Activated naive CD4-positive, alpha-beta T cell treated with anti-CD3 and anti-CD28 coated beads, Interleukin-2, amount 50 U/mL, for 72 hours (primary cell): ENCODE measurements around the gene METTL4. TPM values are rescaled to one million over a fixed set of nuclear protein-coding genes. Genes with fewer than 3 reads are reported as not detected.
"Not testable (repeated sequence)": the region's sequence is repeated elsewhere in the genome, so short reads cannot be mapped to it uniquely, and the experiment has no call there.

Source experiments
- ATAC-seq, 2 donors: fragments of 150-1000 bp; cut with Tn5 transposase; 2 replicates each; pipeline ENCODE4 v1.10.0; 2021; ENCODE audit warnings: mild to moderate bottlenecking in 2 of 2, moderate library complexity in 2 of 2
- DNase-seq, 2 donors: peaks; one replicate each; pipeline ENCODE4 v3.0.0; 2021 to 2022; ENCODE audit warnings: low spot score in 2 of 2
- H3K27ac Mint-ChIP-seq, 2 donors: one replicate each; pipeline ENCODE4 v1.8.0; 2022; ENCODE audit warnings: mild to moderate bottlenecking in 2 of 2, mixed read lengths in 2 of 2
- H3K36me3 Mint-ChIP-seq, 2 donors: one replicate each; pipeline ENCODE4 v1.8.0; 2022; ENCODE audit warnings: mixed read lengths in 2 of 2
- H3K9me3 Mint-ChIP-seq, 2 donors: one replicate each; pipeline ENCODE4 v1.8.0; 2022; ENCODE audit warnings: mixed read lengths in 2 of 2
- total RNA-seq, 2 donors: library from RNA; stranded (reverse); gene quantifications; one replicate each; pipeline ENCODE4 v1.2.3, GENCODE V29; 2022

Gene METTL4
- total RNA-seq, 2 donors from 2014 or later: 20.3 to 57.4 TPM

DNA sequence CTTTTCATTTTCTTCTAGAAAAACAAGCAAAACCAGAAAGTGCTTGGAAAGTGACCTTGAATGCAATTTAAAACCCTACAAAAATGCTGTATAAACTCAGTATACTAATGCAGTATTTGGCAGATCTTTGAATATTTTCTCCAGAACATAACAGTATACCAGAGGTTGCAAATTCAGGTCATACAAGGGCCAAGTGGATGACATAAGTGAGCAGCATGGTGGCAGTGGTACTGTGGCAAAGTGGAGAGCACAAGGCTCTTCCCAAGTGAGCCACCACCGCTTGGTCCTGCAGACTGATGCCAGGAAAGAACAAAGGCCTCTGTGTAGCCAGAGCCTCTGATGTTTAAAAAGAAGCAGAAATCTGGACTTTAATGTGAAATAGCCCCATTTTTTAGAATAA is 33.1 kb downstream of the METTL4 start:
- Mint-ChIP-seq H3K36me3 (no peaks in the 10 kb centered on the region), H3K9me3 (no peaks in the 10 kb centered on the region), H3K27ac (no peak overlapping the region)
- no peak for DNase-seq
- ATAC-seq: no peak

- Mint-ChIP-seq H3K36me3 (peaks cover 8 to 9% of the 10 kb centered on the region in 2 donors), H3K27ac (no peak overlapping the region), H3K9me3 (no peaks in the 10 kb centered on the region)
- ATAC-seq (no peak), DNase-seq (no peak)
These were observed 34.0 kb downstream of the METTL4 start for GRCh38 chr18:2537296-2537695.

DNA sequence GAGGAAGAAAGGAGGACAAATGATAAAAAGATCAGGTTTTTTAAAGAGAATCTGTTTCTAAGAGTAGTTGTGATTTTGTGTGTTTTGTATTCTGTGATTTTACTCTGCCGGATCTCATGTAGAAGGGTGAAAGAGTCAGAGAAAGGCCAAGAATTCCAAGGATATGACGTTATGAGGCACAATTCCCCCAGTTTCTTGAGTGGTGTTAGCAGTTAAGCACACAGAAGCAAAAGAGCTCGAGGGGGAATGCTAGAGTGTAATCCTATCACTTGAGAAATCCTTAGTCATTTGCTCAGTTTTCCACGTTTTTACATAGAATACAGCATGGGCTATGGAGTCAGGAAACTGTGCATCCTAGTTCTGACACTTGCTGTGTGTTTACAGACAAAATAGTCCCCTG is 34.8 kb downstream of the METTL4 start:
- ATAC-seq: no peak
- no peaks in the 10 kb centered on the region for H3K9me3 Mint-ChIP-seq

DNA sequence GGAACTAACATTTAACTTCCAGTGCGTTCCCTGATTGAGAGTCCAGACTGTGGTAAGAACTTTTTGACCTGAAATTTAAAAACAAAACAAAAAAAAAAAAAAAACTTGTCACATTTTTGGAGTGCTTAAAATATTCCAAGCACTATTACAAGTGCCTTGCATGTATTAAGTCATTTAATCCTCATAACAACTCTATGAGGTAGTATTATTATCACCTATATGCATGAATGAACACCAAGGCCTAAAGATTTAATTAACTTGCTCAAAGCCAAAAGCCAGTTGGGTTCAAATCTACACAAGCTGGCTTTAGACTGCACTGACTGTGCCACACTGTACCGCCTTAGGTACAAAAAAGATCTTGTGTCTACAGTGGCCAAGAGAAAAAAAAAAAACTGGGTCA is 35.2 kb downstream of the METTL4 start:
- H3K27ac Mint-ChIP-seq: no peak overlapping the region
- H3K36me3 Mint-ChIP-seq: peaks cover 8 to 9% of the 10 kb centered on the region in 2 donors
- ATAC-seq (no peak), DNase-seq (no peak)
- H3K9me3 Mint-ChIP-seq: no peaks in the 10 kb centered on the region

More for the DNA sequence above, 34.8 kb downstream of the METTL4 start:
- H3K27ac Mint-ChIP-seq: no peak overlapping the region
- no peak for DNase-seq
- H3K36me3 Mint-ChIP-seq: peaks cover 8 to 9% of the 10 kb centered on the region in 2 donors

DNA sequence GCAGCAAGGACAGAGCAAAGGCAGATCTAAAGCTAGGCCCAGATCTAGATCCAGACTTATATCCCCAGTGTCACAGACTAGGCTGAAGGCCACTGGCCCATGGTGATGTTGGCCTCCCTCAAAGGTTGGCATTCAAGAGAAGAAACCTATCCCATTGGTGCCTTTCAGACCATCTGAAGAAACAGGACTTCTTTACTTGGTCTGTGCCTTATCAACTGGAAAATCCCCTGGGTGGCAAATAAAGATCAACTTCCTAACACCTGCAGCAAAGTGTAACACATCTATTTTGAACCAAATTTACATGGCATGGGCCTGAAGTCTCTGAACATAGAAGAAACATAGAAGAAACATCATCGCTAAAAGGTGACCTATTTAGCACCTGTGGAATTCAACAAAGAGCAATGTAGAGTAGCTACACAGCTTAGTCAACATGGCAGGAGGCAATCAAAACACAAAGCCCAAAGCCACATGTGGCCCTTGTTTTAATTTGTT is 35.8 kb downstream of the METTL4 start:
- peaks cover 8 to 9% of the 10 kb centered on the region in 2 donors for H3K36me3 Mint-ChIP-seq
- no peak overlapping the region for H3K27ac Mint-ChIP-seq
- H3K9me3 Mint-ChIP-seq: no peaks in the 10 kb centered on the region
- ATAC-seq (no peak), DNase-seq (no peak)

GRCh38 chr18:2534906-2535305 is 36.4 kb downstream of the METTL4 start:
- peaks cover 8 to 9% of the 10 kb centered on the region in 2 donors for H3K36me3 Mint-ChIP-seq
- ATAC-seq: no peak
- no peak for DNase-seq
- no peaks in the 10 kb centered on the region for H3K9me3 Mint-ChIP-seq
- no peak overlapping the region for H3K27ac Mint-ChIP-seq

DNA sequence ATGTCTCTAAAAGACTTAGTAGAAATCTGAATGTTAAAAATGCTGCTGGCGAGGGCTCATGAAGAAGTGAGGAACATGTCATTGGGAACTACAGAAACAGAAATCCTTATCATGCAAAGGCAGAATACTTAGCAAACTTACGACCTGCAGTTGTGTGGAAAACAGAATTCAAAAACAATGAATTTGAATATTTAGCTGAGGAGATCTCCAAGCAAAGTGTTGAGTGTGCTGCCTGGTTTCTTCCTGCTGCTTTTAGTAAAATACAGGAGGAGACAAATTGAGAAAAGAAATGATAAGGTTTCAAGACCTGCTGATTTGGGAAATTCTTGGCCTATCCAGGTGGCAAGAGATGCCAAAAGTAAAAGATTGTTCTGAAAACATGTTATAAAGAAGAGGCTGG is 38.5 kb downstream of the METTL4 start:
- no peak for ATAC-seq
- Mint-ChIP-seq H3K27ac (no peak overlapping the region), H3K36me3 (peaks cover 8 to 9% of the 10 kb centered on the region in 2 donors), H3K9me3 (no peaks in the 10 kb centered on the region)
- DNase-seq: no peak

- peaks cover 8 to 9% of the 10 kb centered on the region in 2 donors for H3K36me3 Mint-ChIP-seq
- H3K27ac Mint-ChIP-seq: no peak overlapping the region
- ATAC-seq (no peak), DNase-seq (no peak)
- H3K9me3 Mint-ChIP-seq: no peaks in the 10 kb centered on the region
These were observed 39.6 kb downstream of the METTL4 start for GRCh38 chr18:2531751-2532150.

- Mint-ChIP-seq H3K36me3 (peaks cover 8 to 9% of the 10 kb centered on the region in 2 donors), H3K27ac (no peak overlapping the region), H3K9me3 (no peaks in the 10 kb centered on the region)
- ATAC-seq: no peak
- DNase-seq: no peak
These were observed 42.2 kb downstream of the METTL4 start for GRCh38 chr18:2529154-2529553.

DNA sequence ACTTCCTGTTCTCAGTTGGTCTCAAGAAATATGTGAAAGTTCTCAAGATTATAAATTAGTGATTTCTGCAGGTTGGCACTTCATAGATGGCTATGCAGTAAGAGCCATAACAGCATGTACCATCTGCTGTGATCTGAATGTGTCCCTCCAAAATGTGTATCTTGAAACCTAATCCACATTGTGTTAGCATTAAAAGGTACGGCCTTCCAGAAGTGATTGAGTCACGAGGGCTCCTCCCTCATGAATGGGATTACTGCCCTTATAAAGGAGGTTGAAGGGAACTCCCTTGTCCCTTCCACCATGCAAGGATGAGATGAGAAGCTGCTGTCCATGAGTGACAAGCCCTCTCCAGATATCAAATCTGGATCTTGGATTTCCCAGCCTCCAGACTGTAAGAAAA is 45.0 kb downstream of the METTL4 start:
- Mint-ChIP-seq H3K9me3 (no peaks in the 10 kb centered on the region), H3K36me3 (no peaks in the 10 kb centered on the region), H3K27ac (no peak overlapping the region)
- ATAC-seq (no peak), DNase-seq (no peak)

DNA sequence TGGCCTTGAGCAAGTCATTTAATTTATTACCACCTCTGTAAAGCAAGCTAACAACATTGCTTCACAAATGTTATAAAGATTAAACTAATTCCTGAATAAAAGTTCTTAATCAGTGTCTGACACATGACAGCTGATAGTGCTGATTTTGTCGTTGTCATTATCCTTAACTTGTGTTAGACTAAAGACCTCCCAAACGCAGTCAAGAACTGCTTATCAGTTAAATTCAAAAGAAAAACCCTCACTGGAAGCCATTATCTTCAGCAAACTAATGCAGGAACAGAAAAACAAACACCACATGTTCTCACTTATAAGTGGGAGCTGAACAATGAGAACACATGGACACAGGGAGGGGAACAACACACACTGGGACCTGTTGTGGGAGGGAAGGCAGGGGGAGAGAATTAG is 46.5 kb downstream of the METTL4 start:
- not testable (repeated sequence) for H3K27ac Mint-ChIP-seq, ATAC-seq, DNase-seq, H3K9me3 Mint-ChIP-seq, H3K36me3 Mint-ChIP-seq

DNA sequence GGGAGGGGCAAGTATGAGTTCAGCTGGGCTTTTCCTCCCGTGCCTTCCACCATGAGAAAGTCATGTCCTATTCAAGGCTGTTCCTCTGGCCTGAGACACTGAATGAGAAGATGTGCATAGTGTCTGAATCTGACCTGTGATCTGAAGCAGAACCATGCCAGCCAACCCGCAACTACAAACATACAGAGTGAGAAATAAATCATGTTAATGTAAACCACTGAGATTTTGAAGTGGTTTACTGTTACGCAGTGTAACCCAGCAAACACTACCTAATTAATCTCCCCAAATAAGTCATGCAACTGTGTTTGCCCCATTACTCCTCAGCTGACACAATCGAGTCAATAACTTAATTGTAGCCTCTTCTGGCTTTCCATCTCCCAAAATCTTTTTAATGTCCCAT is 49.2 kb downstream of the METTL4 start:
- Mint-ChIP-seq H3K9me3 (no peaks in the 10 kb centered on the region), H3K27ac (peak overlapping the region in 1 of 2 donors; percentile 41), H3K36me3 (no peaks in the 10 kb centered on the region)
- ATAC-seq (no peak), DNase-seq (no peak)

DNA sequence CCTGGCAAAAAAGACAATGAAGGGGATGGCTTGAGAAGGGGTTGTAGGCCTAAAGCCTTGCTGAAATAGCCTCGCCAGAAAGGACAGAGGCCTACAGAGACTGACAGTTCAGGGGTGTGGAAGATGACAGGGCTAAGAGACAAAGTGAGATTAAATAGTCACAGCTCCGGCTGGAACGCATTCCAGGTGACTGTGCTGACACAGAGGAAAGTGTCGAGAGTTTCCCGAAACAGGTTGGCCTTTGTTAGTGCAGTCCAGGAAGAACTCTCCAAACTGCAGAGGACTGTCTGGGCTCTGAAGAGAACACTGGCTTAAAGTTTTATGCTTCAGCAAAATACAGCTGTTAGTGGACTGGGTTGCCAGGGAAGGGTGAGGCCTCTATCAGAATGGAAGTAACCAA is 52.8 kb downstream of the METTL4 start:
- no peak for ATAC-seq
- Mint-ChIP-seq H3K27ac (no peak overlapping the region), H3K36me3 (no peaks in the 10 kb centered on the region), H3K9me3 (peaks cover 8 to 11% of the 10 kb centered on the region in 2 donors)
- no peak for DNase-seq

GRCh38 chr18:2515908-2516625 is 55.2 kb downstream of the METTL4 start:
- peak in 1 of 2 donors; percentile 5 for DNase-seq
- H3K27ac Mint-ChIP-seq: peak overlapping the region in 1 of 2 donors; percentile 29
- H3K9me3 Mint-ChIP-seq: peaks cover 8 to 11% of the 10 kb centered on the region in 2 donors

DNA sequence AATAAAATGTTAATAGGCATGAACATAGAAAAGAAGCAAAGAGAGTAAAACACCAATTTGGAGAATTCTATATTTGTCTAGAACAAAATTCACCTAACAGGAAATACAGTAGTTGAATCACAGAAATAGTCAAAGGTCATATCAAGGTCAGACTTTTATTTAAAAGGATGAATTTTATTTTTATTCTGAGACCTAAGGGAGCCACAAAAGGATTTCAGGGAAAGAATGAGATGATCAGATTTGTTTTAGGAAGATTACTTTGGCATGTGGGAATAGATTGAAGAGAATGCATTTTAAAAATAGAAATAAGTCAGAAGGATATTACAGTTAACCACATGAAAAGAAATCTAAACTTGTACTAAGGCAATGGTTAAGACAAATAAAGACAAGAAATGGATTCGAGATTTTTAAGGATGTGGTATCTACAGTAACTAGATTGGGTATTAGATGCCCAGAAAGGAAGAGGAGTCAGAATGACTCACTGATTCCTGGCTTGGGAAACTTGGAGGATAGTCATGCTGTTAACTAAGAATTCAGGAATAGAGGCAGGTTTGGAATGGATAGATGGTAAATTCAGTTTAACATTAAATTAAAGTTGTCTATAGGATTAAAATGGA is 56.0 kb downstream of the METTL4 start:
- H3K36me3 Mint-ChIP-seq: no peaks in the 10 kb centered on the region
- peaks cover 8 to 11% of the 10 kb centered on the region in 2 donors for H3K9me3 Mint-ChIP-seq
- ATAC-seq (no peak), DNase-seq (no peak)
- H3K27ac Mint-ChIP-seq: peak overlapping the region in 1 of 2 donors; percentile 29

More at GRCh38 chr18:2515908-2516625, 55.2 kb downstream of the METTL4 start:
- H3K36me3 Mint-ChIP-seq: no peaks in the 10 kb centered on the region
- ATAC-seq: peak; percentile 93 to 94

DNA sequence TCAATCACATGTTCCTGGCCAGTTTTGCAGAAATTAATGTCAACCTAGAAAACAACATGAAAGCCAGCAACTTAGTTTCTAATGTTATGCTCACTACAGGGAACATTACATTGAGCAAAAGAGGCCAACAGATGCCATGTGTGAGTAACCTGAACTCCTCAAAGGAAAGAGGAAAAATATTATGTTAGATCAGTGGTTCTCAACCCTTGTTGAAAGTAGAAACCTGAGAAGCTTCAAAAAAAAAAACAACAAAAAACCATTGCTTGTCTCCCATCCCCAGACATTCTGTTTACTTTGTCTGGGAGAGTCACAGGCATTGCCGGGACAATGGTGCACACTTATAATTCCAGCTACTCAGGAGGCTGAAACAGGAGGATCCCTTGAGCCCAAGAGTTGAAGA is 57.7 kb downstream of the METTL4 start:
- DNase-seq: no peak

GRCh38 chr18:2512059-2512458 is 59.2 kb downstream of the METTL4 start:
- no peak overlapping the region for H3K27ac Mint-ChIP-seq
- H3K36me3 Mint-ChIP-seq: no peaks in the 10 kb centered on the region
- H3K9me3 Mint-ChIP-seq: peaks cover 8 to 11% of the 10 kb centered on the region in 2 donors
- ATAC-seq (no peak), DNase-seq (no peak)

More for the DNA sequence above, 57.7 kb downstream of the METTL4 start:
- no peak for ATAC-seq
- H3K36me3 Mint-ChIP-seq: no peaks in the 10 kb centered on the region
- H3K9me3 Mint-ChIP-seq: peaks cover 8 to 11% of the 10 kb centered on the region in 2 donors
- no peak overlapping the region for H3K27ac Mint-ChIP-seq

DNA sequence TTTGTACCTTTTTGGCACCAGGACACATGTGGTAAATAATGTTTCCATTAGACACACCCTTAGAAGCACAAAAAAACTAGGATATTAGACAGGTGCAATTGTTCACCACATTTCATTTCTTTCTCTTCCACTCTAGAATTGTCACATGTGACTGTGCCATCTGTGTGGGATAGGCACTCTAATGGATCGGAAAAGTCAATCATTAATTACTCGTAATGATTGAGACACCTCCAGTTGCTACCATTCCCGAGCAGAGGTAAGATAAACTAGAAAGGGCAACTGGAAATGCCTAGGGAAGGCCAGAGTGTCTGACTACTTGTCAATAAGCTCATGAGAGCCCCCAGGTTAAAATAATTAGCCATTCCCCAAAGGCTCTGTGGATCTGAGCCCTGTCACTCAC is 59.9 kb downstream of the METTL4 start:
- peaks cover 8 to 11% of the 10 kb centered on the region in 2 donors for H3K9me3 Mint-ChIP-seq

More for the DNA sequence above, 59.9 kb downstream of the METTL4 start:
- Mint-ChIP-seq H3K27ac (no peak overlapping the region), H3K36me3 (no peaks in the 10 kb centered on the region)
- DNase-seq: no peak
- no peak for ATAC-seq
